HG03520 (cell line): Measurements from ENCODE around the gene UBE2C.
"Not testable (repeated sequence)": the region's sequence is repeated elsewhere in the genome, so short reads cannot be mapped to it uniquely, and the experiment has no call there.

Experiments
- ATAC-seq: cut with Tn5 transposase; IDR thresholded peaks from one replicate; pipeline ENCODE4 v1.9.1; 2021; ENCODE audit warnings: mild to moderate bottlenecking, moderate library complexity; ENCODE audit not compliant: unreplicated experiment

Gene UBE2C

DNA sequence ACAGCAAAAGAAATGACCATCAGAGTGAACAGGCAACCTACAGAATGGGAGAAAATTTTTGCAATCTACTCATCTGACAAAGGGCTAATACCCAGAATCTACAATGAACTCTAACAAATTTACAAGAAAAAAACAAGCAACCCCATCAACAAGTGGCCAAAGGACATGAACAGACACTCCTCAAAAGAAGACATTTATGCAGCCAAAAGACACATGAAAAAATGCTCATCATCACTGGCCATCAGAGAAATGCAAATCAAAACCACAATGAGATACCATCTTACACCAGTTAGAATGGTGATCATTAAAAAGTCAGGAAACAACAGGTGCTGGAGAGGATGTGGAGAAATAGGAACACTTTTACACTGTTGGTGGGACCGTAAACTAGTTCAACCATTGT is 14.9 kb upstream of the UBE2C start:
- not testable (repeated sequence) for ATAC-seq

DNA sequence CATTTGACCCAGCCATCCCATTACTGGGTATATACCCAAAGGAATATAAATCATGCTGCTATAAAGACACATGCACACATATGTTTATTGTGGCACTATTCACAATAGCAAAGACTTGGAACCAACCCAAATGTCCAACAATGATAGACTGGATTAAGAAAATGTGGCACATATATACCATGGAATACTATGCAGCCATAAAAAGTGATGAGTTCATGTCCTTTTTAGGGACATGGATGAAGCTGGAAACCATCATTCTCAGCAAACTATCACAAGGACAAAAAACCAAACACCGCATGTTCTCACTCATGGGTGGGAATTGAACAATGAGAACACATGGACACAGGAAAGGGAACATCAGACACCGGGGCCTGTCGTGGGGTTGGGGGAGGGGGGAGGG is 14.5 kb upstream of the UBE2C start:
- ATAC-seq: not testable (repeated sequence)

DNA sequence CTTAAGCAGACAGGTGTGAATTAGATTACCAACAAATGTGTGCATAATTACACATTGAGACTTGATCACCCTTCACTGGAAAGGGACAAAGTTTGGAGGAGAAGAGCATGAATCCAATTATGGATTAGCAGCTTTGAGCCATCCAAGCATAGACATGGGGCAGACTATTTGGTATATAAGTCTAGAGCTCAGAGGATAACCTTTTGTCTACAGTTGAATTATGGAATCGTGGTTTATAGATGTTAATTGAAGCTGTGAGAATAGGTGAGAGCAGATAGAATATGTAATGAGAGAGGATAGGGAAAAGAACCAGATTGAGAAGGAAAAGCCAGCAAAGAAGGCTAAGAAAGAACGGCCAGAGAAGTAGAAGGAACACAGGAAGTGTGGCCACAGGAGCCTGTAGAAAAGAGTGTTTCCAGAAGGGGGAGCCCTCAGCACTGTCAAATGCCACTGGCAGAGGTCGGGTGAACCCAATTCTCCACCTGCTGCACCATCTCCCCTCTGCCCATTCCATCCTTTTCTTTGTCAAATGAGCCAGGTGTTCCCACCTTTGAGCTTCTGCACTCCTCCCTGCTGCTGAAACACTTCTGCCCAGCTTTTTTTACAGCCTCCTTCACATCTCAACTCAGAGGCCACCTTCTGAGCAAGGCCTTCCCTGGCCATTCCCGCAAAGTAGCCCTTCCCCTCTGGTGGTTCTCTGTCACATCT is 13.4 kb upstream of the UBE2C start:
- no peak for ATAC-seq

DNA sequence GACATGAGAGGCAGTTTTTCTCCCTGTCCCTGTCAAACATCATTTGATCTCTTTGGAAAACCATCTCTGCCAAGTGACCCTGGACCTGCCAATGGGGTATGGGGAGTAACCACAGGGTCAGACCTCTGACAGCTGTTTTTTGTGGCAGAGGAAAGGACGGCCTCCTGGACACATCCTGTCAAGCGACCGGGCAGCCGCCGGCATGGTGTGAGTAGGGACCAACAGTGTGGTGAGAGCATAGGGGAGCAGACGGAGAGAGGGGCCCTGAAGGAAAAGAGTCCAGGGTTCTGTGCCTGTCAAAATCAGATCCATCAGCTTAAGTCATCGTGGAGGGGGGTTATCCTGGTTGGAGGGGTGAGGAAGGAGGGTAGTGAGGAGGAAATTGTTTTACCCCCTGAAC is 10.6 kb upstream of the UBE2C start:
- ATAC-seq: no peak

DNA sequence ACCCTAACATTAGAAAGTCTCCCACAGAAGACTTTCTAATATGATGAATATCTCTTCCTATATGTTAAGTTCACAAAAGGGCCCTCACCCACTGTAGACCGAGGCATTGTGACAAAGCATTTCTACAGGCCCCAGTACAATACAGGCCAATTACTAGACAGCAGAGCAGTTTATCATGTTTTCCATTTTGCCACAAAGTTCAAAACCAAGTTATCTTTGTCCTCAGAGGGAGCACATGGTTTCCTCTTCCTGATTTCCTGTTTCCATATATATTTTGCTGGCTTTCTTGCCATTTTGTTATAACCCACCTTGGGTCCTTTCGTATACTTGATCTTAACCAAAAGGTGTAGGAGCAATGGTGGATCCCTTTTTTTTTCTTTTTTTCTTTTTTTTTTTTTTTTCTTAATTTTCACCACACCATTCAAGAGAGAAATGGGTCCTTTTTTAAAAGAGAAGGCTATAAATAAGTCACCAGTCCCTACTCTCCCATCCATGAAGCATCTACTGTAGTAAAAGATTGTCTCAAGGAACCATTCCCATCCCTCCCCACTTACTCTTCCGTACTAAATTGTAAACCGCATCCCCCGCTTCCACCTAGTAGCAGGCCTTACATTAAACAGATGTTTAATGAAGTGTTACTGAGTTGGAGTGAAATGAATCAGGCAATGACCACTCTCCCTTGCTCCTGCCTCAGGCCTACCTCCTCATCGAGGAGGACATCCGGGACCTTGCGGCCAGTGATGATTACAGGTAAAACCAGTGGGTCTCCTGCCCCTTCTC is 2.1 kb upstream of the UBE2C start:
- ATAC-seq: no peak

DNA sequence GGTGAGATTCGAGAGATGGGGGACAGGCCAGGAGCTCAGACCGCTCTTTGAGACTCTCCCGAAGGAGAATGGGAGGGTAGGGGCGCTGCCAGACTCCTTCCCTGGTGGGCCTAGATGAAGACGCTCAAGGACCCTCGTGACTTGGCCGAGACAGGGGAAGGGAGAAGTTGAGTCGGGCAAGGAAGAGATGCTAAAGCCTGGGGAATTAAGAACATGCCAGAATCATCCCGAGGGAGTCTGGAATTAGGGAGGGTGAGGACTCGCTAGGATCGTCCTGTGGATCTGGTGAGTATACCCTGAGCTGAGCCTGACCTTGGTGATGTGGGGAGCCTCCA is 529 bp downstream of the UBE2C start:
- no peak for ATAC-seq

DNA sequence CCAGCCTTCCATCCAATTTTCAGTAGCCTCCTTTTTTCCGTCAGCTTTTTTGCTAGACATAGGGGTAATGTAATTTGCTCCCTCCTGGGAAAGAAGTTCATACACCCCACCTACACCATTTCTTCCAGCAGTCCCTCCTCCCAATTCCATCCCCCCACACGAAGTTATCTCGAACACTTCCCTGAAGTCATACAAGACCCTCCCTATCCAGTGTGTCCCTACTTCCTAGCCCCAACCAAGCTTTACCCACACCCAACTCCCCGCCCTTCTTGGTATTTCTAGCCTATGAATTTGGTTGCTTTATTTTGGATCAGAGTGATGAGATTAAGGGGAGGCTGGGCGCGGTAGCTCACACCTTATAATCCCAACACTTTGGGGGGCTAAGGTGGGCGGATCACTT is 1.0 kb downstream of the UBE2C start:
- no peak for ATAC-seq

DNA sequence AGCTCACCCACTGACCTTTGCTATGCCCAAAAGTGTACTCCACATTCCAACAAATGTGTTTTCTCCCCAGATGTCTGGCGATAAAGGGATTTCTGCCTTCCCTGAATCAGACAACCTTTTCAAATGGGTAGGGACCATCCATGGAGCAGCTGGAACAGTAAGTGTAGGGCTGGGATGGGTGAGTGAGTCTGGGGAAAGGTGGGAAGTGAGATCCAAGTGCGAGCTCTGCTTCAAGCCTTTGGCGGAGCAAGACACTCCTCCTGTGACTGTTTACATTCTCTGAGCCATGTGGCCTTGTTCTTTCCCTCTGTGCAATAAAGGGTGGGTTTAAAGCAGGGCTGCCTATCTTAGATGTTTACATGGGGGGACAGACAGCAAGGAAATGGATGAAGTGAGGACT is 1.9 kb downstream of the UBE2C start:
- no peak for ATAC-seq

DNA sequence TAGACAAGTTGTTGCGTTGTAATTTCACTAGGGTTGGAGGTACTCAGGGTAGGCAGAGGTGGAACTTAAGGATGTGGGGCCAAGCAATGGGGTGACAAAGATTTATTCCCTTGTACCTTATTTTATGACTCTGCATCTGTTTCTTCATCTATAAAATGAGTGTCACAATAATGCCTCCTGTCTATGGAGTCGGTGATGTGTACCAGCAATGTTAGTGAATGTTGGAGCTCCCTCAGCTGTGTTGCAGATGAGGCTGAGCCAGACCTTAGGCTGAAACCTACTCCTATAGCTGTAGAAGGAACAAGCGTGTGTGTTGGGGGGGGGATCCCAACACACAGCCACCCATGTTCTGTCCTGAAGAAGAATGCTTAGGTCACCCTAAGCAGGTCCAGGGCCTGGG is 4.5 kb downstream of the UBE2C start:
- no peak for ATAC-seq

DNA sequence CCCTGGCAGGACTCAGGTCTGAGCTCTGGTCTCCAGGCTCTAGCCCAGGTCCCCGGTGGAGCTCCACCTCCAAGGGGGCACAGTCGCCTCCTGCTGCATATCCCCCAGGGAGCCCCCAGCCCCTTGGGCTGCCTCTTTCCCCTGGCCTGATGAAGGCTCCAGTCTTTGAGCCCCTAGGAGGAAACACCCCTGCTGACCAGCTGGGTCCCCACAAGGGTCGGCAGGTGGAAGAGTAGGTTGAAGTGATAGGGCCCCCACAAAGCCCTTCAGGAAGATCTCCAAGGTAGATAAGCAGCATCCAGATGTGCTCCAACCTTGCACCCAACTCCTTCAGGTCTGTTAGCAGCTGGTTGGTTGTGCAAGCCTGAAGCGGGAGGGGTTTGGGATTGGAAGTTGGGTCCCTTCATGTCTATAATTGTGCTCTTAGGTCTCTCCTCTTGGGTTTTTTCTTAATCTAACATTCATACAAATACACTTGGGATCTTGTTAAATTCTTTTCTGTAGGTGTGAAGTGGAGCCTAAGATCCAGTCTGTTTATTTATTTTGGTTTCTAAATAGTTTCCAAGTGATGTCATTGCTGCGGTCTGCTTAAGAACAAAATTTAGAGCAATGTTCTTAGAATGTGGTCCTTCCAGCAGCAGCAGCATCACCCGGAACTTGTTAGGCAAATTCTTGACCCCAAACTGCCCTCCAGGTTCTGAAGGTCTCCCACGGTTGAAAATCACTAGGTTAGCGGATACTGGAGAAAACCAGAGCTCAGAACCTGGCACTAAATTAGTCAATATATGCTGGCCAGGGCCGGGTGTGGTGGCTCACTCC is 5.1 kb downstream of the UBE2C start:
- ATAC-seq: no peak

DNA sequence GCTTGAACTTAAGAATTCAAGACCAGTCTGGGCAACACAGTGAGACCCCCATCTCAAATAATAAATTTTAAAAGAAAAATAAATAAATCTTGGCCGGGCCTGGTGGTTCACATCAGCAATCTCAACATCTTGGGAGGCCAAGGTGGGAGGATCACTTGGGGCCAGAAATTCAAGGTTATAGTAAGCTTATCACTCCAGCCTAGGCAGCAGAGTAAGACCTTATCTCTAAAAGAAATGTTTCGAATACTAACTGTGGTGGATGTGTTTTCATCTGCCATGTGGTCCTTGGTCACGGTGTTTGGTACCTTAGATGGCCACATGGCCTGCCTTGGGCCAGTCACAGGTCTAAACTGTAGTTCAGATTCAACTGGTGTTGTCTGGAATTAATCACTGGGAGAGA is 5.8 kb downstream of the UBE2C start:
- no peak for ATAC-seq

DNA sequence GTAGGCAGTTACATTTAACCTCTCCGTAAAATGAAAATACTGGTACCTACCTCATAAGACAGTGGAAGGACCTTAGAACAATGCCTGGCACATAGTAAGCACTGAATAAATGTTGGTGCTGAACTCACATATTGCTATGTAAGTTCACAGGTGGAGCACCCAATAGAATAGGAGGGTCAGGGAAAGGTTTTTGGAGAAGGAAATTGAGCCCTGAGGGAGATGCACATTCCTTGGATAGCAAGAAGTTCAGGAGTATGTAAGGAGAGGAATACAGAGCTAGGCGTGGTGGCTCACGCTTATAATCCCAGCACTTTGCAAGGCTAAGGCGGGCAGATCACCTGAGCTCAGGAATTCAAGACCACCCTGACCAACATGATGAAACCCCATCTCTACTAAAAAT is 7.0 kb downstream of the UBE2C start:
- no peak for ATAC-seq

DNA sequence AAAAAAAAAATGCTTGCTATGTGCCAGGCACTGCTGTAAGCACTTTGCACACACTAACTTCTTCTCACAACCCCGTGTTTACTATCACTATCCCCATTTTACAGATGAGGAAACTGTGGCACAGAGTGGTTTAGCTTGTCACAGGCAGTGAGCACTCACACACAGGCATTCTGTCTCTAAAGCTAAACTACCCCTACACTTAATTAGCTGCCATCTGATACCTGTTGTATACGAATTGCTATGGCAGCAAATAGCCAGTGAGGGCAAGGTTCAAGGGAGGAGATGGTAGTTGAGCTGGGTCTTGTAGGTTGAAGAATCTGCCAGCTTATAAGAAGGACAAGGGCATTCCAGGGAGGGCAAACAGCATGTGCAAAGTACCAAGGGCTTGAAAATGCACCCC is 9.5 kb downstream of the UBE2C start:
- ATAC-seq: no peak

DNA sequence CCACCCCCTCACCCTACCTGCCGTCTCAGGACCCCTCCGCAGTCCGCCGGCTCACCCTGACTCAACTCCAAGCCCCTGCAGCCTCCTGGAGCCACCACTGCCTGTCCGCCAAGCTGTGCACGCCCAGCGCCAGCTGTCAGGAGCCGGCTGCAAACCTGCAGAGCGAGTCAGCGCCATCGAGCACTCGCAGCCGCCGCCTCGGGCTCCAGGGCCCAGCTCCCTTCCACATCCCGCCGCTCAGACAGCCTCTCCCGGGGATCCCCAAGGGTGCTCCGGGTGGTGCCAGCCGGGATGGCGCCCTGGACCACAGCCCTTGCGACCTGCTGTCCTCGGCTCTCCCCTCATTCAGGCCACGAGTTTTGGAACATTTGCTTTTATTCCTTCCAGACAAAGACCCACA is 10.4 kb downstream of the UBE2C start:
- no peak for ATAC-seq

DNA sequence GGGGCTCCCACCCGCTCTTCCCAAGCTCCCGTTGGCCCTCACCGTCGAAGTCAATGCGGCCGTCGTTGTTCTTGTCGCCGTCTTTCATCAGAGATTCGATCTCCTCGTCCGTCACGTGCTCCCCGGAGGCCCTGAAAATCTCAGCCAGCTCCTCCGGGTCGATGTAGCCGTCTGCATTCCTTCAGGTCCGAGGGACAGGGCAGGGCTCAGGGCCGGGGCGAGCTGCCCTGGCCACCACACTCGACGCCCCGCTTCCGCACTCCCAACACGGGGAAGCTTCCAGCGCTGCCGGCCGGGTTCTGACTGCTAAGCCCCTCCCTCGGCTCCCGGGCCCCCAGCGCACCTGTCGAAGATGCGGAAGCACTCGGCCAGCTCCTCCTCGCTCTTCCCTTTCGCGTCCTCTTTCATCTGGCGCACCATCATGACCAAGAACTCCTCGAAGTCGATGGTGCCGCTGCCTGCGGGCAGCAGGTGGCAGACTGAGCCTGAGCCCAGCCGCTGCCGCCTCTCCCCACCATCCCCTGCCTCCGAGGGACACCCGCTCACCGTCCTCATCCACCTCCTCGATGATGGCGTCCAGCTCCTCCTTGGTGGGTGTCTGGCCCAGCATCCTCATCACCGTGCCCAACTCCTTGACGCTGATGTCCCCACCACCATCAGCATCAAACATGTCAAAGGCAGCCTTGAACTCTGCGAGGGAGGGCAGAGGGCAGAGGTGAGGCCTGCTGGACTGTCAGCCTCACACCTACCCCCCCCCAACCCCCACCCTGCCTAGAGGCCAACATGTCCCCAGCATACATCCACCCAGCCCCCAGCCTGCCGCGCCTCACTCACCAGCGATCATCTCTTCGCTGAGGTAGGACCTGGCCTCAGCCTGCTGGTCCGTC is 11.7 kb downstream of the UBE2C start:
- ATAC-seq: no peak

DNA sequence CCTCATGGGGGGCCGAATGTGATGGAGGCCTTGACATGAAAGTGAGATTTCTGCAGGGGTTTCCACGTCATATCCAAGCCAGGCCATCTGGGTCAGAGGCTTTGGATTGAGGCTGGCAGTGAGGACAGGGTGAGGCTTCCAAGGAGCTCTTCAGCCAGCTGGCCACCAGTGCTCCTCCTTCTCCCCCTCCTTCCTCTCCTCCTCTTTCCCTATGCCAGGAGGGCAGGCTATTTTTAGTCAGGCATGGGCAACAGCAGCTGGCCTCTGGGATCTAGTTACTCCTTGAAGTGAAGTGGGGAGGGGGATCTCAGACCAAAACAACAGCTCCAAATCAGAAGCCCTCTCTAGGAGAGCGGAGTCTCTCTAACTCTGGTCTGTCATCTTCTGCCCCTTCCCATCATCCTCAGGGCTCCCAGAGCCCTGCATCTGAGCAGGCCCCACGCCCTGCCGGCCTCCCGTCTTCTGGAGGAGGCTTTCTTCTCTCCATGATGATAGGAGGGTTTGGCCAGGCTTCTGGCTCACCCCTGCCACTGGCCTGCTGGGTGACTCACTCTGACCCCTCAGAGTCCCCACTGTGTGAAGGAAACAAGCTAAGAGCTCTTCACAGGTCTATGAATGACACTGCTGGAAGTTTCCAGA is 14.1 kb downstream of the UBE2C start:
- ATAC-seq: no peak

DNA sequence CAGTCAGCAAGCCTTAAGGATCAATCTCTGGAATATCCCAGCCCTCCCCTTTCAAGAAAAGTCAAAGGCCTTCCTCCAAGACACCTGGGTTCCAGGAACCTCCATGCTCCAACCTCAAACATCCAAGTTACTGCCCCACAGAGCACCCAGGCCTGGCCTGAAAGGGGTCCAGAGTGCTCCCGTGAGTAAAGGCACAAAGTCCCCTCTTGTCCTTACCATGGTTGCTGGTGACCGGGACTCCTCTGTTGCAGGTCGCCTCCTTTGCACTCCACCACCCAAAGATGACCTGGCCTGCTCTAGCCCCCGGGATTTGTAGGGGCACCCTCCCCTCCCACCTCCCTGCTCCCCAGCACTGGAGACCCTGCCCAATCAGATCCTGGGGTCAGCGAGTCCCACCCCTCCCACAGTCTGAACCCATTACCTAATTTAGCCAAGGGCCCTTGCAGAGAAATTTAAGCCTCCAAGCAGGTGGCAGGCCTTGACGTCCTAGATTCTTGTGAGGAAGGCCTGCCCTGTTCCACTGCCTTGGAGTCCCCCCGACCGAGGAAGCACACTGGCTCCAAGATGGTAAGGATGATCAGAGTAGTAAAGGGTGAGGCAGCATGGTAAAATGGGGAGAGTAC is 14.7 kb downstream of the UBE2C start, which contains the start of gene TNNC2:
TSS of gene TNNC2 (minus strand) at position 283 of the 623 bp plus-strand sequence. CDS start at position 219, 64 bp downstream.
- no peak for ATAC-seq

DNA sequence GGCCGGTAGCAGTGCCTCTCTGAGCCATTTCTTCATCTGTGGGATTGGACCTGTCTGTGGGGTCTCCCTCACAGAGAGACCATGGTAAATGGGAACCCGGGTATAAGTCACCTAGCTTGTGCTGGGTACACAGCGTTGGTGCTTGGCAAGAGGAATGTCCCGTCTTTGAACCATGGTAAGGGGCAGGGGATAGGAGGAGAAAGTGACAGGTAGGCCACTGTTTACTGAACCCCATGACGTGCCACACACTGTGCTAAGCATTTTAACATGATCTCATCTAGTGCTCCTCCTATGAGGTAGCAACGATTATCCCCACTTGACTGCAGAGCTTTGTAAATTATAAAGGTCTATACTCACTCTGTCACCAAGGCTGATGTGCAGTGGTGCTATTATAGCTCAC is 15.3 kb downstream of the UBE2C start:
- no peak for ATAC-seq

DNA sequence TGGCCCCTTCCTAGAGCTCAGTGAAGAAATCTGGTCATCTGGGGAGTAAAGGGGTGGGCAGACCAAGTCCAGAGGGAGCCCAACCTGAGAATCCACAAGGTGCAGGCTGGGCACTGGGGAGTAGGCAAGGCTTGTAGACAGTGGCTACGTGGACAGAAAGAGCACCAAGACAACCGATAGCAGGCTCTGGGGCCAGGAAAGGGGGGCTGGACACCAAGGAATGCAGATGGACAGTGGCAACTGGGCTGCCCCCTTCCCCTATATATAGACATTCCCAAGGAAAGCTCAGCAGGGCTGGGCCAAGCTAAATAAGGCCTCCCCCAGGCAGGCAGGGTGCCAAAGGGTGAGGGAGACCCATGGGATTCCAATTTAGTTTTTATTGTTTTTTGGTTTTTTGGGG is 16.1 kb downstream of the UBE2C start:
- ATAC-seq: no peak

DNA sequence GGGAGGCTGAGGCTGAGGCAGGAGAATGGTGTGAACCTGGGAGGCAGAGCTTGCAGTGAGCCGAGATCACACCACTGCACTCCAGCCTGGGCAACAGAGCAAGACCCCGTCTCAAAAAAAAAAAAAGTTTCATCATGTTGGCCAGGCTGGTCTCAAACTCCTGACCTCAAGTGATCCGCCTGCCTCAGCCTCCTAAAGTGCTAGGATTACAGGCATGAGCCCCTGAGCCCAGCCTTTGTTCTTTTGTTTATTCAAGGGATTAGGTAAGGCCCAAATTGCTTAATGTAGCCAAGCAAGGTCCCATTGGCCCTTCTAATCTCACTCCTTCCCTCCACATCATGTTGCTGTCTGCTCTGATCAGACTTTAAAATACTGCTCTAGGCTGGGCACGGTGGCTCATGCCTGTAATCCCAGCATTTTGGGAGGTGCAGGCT is 17.2 kb downstream of the UBE2C start:
- ATAC-seq: not testable (repeated sequence)
